Stimulated activated CD4-positive, alpha-beta T cell treated with anti-CD3 and anti-CD28 coated beads, Interleukin-15, amount 100 ng/mL, for 24 hours (primary cell): ENCODE measurements around the gene GMDS.

Experiments used
- DNase-seq: peaks from one replicate; pipeline ENCODE4 v3.0.0-alpha.2; 2020

Gene GMDS

GRCh38 chr6:1616701-1617463 lies 628.5 kb downstream of the GMDS start:
- no peak for DNase-seq

GRCh38 chr6:1615853-1616420 lies 629.5 kb downstream of the GMDS start:
- no peak for DNase-seq

GRCh38 chr6:1615151-1615852 lies 630.1 kb downstream of the GMDS start:
- no peak for DNase-seq

GRCh38 chr6:1614448-1615150 lies 630.8 kb downstream of the GMDS start:
- peak; percentile 30 for DNase-seq

- DNase-seq = peak; percentile 29
Observed at GRCh38 chr6:1613688-1614447, 631.5 kb downstream of the GMDS start.

GRCh38 chr6:1613346-1613687 lies 632.1 kb downstream of the GMDS start:
- DNase-seq = no peak

- DNase-seq = no peak
Observed at GRCh38 chr6:1612974-1613306, 632.5 kb downstream of the GMDS start.

GRCh38 chr6:1612299-1612973 lies 633.0 kb downstream of the GMDS start:
- DNase-seq = no peak

GRCh38 chr6:1611572-1612298 lies 633.7 kb downstream of the GMDS start:
- DNase-seq = peak; percentile 18

GRCh38 chr6:1611322-1611571 lies 634.2 kb downstream of the GMDS start:
- no peak for DNase-seq

- peak; percentile 27 for DNase-seq
Observed at GRCh38 chr6:1610497-1611321, 634.7 kb downstream of the GMDS start.

GRCh38 chr6:1609648-1610496 lies 635.5 kb downstream of the GMDS start, which contains the start of gene FOXC1:
TSS of gene FOXC1 (plus strand) at chr6:1609915. CDS start at chr6:1610446, 531 bp downstream.
- DNase-seq = peak; percentile 73

GRCh38 chr6:1609041-1609647 lies 636.3 kb downstream of the GMDS start:
- peak; percentile 22 for DNase-seq

- no peak for DNase-seq
Observed at GRCh38 chr6:1608222-1609040, 637.0 kb downstream of the GMDS start.

GRCh38 chr6:1607516-1608221 lies 637.7 kb downstream of the GMDS start:
- DNase-seq = peak; percentile 31

GRCh38 chr6:1606780-1607515 lies 638.5 kb downstream of the GMDS start:
- DNase-seq = no peak
